Measurements from ENCODE around the gene SPATA24.

DNA sequence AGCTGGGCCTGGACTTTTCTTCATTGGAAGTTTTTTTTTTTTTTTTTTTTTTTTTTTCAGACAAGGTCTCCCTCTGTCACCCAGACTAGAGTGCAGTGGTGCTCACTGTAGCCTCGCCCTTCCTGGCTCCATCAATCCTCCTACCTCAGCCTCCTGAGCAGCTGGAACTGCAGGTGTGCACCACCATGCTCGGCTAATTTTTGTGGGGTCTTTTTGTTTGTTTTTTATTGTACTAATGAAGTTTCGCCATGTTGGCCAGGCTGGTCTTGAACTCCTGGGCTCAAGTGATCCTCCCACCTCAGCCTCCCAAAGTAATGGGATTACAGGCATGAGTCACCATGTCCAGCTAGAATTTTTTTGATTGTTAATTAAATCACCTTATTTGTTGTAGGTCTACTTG lies 31.8 kb upstream of the SPATA24 start:
- TF ChIP-seq CTCF (conservative IDR thresholded peaks at IDR 0.05 in 1 of 2, IDR thresholded peaks at IDR 0.05 in 1 of 2; ENCODE audit: low read depth in 1 of 2, low read length in 2 of 2) (no peak), EZH2 (IDR thresholded peaks at IDR 0.05; ENCODE audit: low read length, missing control alignments) (no peak)

Measured in fibroblast of lung (primary cell).